Brain pericyte (primary cell): ENCODE measurements around the gene NDUFB2.
"Not testable (repeated sequence)": the region's sequence is repeated elsewhere in the genome, so short reads cannot be mapped to it uniquely, and the experiment has no call there.

Source experiments
- DNase-seq: peaks from one replicate; pipeline ENCODE4 v3.0.0-alpha.2; 2012; ENCODE audit warnings: low read depth, low spot score

The NDUFB2 gene

DNA sequence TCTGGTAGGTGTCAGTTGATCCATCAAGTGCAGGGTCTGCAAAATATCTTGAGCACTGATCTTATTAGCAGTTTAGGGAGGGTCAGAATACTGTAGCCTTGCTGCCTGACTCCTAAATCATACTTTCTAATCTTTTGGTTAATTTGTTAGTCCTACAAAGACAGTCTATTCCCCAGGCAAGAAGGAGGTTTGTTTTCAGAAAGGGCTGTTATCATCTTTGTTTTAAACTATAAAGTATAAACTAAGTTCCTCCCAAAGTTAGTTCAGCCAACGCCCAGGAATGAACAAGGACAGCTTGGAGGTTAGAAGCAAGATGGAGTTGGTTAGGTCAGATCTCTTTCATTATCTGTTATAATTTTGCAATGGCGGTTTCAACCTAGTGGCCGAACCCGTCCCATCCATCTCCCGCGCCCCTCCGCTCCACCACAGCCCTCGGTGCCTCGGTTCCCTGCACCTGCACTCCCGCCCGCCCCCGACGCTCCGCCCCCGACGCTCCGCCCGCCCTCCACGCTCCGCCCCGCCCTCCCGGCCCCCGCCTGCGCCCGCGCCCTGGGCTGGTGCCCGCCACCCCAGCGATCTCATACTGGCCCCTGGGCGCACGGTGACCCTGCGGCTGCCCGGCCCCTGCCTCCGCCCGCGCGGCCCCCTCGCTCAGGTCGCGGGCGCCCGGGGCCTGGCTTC is 24.0 kb upstream of the NDUFB2 start, which contains the start of gene ADCK2:
ADCK2 (plus strand) TSS at position 564 of the 681 bp plus-strand sequence. CDS start 386 bp downstream, outside the sequence.
- no peak for DNase-seq

GRCh38 chr7:140673063-140673773 is 23.3 kb upstream of the NDUFB2 start:
- no peak for DNase-seq

- no peak for DNase-seq
These were observed 22.7 kb upstream of the NDUFB2 start for GRCh38 chr7:140673774-140674155.

GRCh38 chr7:140674356-140674800 is 22.1 kb upstream of the NDUFB2 start:
- DNase-seq, result no peak

GRCh38 chr7:140674899-140675701 is 21.4 kb upstream of the NDUFB2 start:
- DNase-seq, result no peak

DNA sequence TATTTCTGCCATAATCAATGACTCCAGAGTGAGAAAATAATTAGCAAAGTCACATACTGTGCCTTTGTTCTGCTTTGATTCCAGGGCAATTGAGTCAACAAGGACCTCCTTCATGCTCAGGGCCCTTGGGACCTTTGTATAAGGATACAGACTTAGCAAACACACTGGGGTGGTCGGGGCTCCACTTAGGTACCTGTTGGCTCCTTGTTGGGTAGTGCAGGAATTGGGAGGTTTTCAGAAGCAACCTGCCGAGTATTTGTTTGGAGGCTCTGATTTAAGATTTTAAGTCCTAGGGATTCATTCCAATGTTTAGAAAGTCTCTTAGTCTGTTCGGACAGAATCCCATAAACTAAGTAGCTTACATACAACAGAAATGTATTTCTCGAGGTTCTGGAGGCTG is 20.8 kb upstream of the NDUFB2 start:
- DNase-seq, result no peak

- no peak for DNase-seq
These were observed 20.2 kb upstream of the NDUFB2 start for GRCh38 chr7:140676306-140676705.

DNA sequence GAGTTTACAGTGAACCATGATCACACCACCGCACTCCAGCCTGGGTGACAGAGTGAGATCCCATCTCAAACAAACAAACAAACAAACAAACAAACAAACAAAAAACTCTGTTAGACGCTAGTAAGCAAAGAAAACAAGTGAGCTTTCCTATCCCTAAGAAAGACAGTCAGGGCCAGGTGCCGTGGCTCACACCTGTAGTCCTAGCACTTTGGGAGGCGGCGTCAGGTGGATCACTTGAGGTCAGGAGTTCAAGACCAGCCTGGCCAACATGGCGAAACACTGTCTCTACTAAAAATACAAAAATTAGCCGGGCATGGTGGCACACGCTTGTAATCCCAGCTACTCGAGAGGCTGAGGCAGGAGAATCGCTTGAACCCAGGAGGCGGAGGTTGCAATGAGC is 19.6 kb upstream of the NDUFB2 start:
- not testable (repeated sequence) for DNase-seq

GRCh38 chr7:140677496-140677895 is 19.0 kb upstream of the NDUFB2 start:
- DNase-seq, result no peak

- no peak for DNase-seq
These were observed 18.3 kb upstream of the NDUFB2 start for GRCh38 chr7:140678081-140678815.

DNA sequence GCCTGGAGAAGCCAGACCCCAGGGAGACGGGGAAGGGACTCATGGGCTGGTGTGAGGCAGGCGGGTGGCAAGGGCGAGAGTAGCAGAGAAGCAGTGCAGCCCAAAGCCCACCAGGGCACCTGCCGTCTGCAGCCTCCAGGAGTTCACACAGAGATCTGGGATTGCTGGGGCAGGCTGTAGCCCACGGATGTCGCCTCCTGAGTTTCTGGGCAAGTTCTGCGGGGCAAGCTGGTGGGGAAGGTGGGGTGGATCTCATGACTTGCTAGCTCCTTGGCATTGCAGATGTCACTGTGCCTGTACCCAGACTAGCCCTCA is 17.7 kb upstream of the NDUFB2 start:
- no peak for DNase-seq

DNA sequence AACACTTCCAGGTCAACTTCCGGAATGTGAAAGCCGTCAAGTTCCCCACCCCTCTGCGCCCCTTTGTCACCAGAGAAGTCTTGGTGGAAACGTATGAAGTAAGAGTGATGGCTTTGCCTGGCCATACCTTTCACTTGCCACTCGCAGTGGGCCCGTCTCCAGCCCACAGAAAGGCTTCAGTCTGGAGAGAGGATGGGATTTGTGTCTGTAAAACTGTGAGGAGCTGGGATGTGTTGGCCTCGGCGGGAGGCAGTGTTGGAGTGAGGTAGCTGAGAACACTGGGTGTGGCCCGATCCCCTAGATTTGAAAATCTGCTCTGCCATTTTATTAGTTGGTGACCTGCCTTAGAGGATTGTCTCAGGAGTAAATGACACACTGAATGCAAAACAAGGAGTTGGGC is 17.3 kb upstream of the NDUFB2 start:
- DNase-seq, result no peak

- DNase-seq, result no peak
These were observed 15.6 kb upstream of the NDUFB2 start for GRCh38 chr7:140680886-140681285.

DNA sequence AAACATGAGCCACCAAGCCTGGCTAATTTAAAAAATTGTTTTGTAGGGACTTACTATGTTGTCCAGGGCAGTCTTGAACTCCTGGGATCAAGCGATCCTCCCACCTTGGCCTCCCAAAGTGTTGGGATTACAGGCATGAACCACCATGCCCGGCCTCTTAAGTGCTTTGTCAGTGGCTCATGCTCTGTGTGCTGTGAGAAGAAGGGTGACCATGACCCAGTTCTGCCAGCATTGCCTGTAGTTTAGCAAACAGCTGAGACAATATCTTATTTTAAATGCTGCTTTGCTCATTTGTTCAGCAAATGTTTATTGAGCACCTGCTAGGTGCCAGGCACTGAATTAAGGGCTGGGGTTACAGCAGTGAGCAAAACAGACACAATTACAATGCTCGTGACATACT is 14.7 kb upstream of the NDUFB2 start:
- no peak for DNase-seq

- no peak for DNase-seq
These were observed 12.9 kb upstream of the NDUFB2 start for GRCh38 chr7:140683657-140684056.

DNA sequence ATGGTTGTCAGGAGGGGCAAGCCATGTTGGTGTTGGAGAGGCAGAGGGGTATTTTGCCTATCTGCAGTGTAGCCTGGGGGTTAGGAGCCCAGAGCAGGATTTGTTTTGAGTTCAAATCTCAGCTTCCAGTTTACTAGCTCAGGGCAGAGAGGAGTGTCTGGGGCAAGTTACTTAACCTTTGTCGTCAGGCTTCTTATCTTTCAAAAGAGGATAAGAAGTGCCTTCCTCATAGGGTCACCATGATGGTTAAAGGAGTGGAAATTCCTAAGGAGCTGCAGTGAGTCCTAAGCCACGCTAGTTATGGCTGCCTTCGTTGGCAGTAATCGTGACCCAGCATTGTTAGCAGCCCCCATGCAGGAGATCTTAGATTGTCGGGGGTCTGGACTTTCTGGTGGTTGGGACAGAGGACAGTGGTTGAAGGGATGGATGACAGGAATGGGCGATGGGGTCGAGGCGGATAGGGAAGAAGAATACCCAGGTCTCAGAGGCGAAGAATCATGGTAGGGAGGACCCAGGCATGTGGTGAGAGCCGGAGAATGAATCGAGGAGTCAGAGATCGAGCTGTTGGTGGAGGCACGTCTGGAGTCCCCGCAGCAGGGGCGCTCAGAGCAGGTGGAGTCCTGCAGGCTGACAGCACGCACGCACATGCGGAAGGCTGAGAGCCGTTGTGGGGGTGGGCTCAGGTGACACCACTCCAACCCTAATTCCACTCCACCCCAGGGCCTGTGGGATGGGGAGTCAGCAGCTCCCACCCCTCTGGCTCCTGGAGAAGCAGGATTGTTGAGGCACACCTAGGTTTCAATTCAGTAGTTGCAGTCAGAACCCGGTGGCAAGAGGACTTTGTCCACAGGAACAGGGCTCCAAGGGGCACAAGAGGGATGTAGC is 12.2 kb upstream of the NDUFB2 start:
- DNase-seq, result no peak

DNA sequence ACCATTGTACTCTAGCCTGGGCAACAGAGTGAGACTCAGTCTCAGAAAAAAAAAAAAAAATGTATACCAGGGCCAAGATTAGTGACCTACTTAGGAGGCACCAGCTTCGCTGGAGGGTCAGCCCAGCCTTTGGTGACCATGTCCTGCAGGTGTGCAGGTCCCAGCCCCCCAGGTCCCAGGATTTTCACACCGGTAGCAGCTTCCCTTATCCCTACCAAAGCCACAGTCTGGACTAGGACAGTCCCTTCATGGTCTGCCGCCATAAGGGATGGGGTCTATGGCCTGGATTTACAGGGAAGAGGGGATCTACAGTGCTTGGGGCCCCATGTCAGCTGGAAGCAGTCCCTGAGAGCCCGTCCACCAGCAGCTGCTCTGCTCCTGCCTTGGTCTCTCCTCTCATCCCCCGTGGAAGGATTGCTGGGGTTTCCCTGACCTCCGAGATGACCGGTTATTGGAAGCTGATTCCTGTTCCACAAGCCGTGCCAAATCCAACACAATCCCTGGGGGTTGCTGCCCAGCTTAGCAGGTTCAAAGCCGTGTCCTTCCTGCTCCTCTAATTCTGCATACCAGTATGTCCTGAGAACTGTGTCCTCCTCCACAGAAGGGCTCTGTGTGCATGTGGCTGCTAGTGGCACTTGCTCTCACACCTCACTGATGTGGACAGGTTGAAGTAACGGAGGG is 11.0 kb upstream of the NDUFB2 start:
- no peak for DNase-seq

GRCh38 chr7:140686921-140687320 is 9.6 kb upstream of the NDUFB2 start:
- no peak for DNase-seq

- no peak for DNase-seq
These were observed 8.2 kb upstream of the NDUFB2 start for GRCh38 chr7:140688341-140688740.
